ENCODE measurements around the gene FOSL2.
A peak's percentile ranks its signal among the peaks of the same experiment; 100 is the strongest.

Gene FOSL2

GRCh38 chr2:28374331-28374730 is 18.3 kb upstream of the FOSL2 start:
- TF ChIP-seq CTCF (conservative IDR thresholded peaks at IDR 0.05; ENCODE audit: low read length): no peak
- DNase-seq (ENCODE audit: low read depth): no peak

GRCh38 chr2:28375236-28375635 is 17.4 kb upstream of the FOSL2 start:
- TF ChIP-seq CTCF (conservative IDR thresholded peaks at IDR 0.05; ENCODE audit: low read length): no peak
- H3K4me3 ChIP-seq (ENCODE audit: low read length): no peak overlapping the region
- no peak for DNase-seq (ENCODE audit: low read depth)

More at GRCh38 chr2:28374331-28374730, 18.3 kb upstream of the FOSL2 start:
- H3K4me3 ChIP-seq (ENCODE audit: low read length): no peak overlapping the region

GRCh38 chr2:28375742-28376631 is 16.7 kb upstream of the FOSL2 start:
- no peak for TF ChIP-seq CTCF (conservative IDR thresholded peaks at IDR 0.05; ENCODE audit: low read length)
- no peak for DNase-seq (ENCODE audit: low read depth)
- no peak overlapping the region for H3K4me3 ChIP-seq (ENCODE audit: low read length)

GRCh38 chr2:28377195-28377816 is 15.4 kb upstream of the FOSL2 start:
- no peak overlapping the region for H3K4me3 ChIP-seq (ENCODE audit: low read length)
- no peak for DNase-seq (ENCODE audit: low read depth)
- no peak for TF ChIP-seq CTCF (conservative IDR thresholded peaks at IDR 0.05; ENCODE audit: low read length)

- no peak overlapping the region for H3K4me3 ChIP-seq (ENCODE audit: low read length)
- DNase-seq (ENCODE audit: low read depth): peak; percentile 35
- TF ChIP-seq CTCF (conservative IDR thresholded peaks at IDR 0.05; ENCODE audit: low read length): no peak
Observed at GRCh38 chr2:28377984-28378678, 14.5 kb upstream of the FOSL2 start.

GRCh38 chr2:28378679-28379584 is 13.7 kb upstream of the FOSL2 start:
- no peak for DNase-seq (ENCODE audit: low read depth)
- TF ChIP-seq CTCF (conservative IDR thresholded peaks at IDR 0.05; ENCODE audit: low read length): no peak
- H3K4me3 ChIP-seq (ENCODE audit: low read length): no peak overlapping the region
